ENCODE measurements around the gene KLB. TPM values are rescaled to one million over a fixed set of nuclear protein-coding genes. Genes with fewer than 3 reads are reported as not detected.

Gene KLB
- total RNA-seq, 4 donors from 2014 or later, result under 0.01 TPM; not detected in 3

DNA sequence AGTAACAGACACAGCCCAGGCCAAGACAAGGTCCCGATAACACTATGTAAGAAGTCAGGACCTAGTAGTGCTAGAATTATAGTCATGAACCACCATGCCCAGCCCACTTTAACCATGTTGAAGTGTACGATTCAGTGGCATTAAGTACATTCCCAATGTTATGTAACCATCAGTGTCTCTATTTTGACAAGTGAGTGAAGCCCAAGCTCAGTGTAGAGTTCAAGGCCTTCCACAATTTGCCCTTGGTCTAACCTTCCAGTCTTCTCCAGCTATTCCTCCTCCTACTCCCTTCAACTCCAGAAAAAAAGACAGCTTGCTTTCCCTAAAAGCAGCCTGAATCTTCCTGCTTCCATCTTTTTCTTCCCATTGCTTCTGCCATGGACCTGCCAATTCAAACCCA lies 83.6 kb downstream of the KLB start:
- intact Hi-C loops (cut with DNase I), result no loop called here
- Histone ChIP-seq H3K4me1 (no peaks in the 10 kb centered on the region), H3K27ac (replicated peaks in 1 of 4) (no peak overlapping the region), H3K36me3 (no peaks in the 10 kb centered on the region), H3K27me3 (no peaks in the 10 kb centered on the region), H3K4me3 (no peak overlapping the region), H3K9me3 (no peaks in the 10 kb centered on the region)
- DNase-seq (ENCODE audit: extremely low spot score), result no peak
- no peak for TF ChIP-seq EP300 (IDR thresholded peaks at IDR 0.05)
- no peak for TF ChIP-seq POLR2A (IDR thresholded peaks at IDR 0.05; ENCODE audit: low read depth)
- no peak for TF ChIP-seq POLR2AphosphoS5 (IDR thresholded peaks at IDR 0.05)
- TF ChIP-seq, protein P1, sequence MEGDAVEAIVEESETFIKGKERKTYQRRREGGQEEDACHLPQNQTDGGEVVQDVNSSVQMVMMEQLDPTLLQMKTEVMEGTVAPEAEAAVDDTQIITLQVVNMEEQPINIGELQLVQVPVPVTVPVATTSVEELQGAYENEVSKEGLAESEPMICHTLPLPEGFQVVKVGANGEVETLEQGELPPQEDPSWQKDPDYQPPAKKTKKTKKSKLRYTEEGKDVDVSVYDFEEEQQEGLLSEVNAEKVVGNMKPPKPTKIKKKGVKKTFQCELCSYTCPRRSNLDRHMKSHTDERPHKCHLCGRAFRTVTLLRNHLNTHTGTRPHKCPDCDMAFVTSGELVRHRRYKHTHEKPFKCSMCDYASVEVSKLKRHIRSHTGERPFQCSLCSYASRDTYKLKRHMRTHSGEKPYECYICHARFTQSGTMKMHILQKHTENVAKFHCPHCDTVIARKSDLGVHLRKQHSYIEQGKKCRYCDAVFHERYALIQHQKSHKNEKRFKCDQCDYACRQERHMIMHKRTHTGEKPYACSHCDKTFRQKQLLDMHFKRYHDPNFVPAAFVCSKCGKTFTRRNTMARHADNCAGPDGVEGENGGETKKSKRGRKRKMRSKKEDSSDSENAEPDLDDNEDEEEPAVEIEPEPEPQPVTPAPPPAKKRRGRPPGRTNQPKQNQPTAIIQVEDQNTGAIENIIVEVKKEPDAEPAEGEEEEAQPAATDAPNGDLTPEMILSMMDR (IDR thresholded peaks at IDR 0.05), result no peak
- WGBS, result 80% methylated on average over 2 of the region's 2 CpGs

GRCh38 chr4:39494354-39494753 lies 87.6 kb downstream of the KLB start:
- intact Hi-C loops (cut with DNase I), result no loop called here
- no peak for DNase-seq (ENCODE audit: extremely low spot score)
- no peak overlapping the region for H3K4me3 ChIP-seq
- no peaks in the 10 kb centered on the region for H3K9me3 ChIP-seq
- WGBS, result 100% methylated on average over 1 of the region's 1 CpG
- H3K27ac ChIP-seq (replicated peaks in 1 of 4), result no peak overlapping the region
- peaks cover 0 to 6% (median 0%) of the 10 kb centered on the region in 4 donors for H3K4me1 ChIP-seq
- no peaks in the 10 kb centered on the region for H3K27me3 ChIP-seq
- H3K36me3 ChIP-seq, result peaks cover under 1 to 14% (median 9%) of the 10 kb centered on the region in 4 donors
- TF ChIP-seq, protein P1 (IDR thresholded peaks at IDR 0.05), result no peak
- TF ChIP-seq POLR2AphosphoS5 (IDR thresholded peaks at IDR 0.05) (no peak), POLR2A (IDR thresholded peaks at IDR 0.05; ENCODE audit: low read depth) (no peak), EP300 (IDR thresholded peaks at IDR 0.05) (no peak)

- intact Hi-C loops (cut with DNase I), result no loop called here
- H3K27ac ChIP-seq (replicated peaks in 1 of 4), result no peak overlapping the region
- 55% methylated on average over 4 of the region's 4 CpGs for WGBS
- no peak for DNase-seq (ENCODE audit: extremely low spot score)
- H3K36me3 ChIP-seq, result peaks cover 9 to 27% (median 19%) of the 10 kb centered on the region in 4 donors
- peaks cover 0 to 6% (median 0%) of the 10 kb centered on the region in 4 donors for H3K4me1 ChIP-seq
- H3K27me3 ChIP-seq, result no peaks in the 10 kb centered on the region
- H3K9me3 ChIP-seq, result no peaks in the 10 kb centered on the region
- no peak overlapping the region for H3K4me3 ChIP-seq
- TF ChIP-seq POLR2A (IDR thresholded peaks at IDR 0.05; ENCODE audit: low read depth) (no peak), EP300 (IDR thresholded peaks at IDR 0.05) (no peak), POLR2AphosphoS5 (IDR thresholded peaks at IDR 0.05) (no peak)
- TF ChIP-seq, protein P1 (IDR thresholded peaks at IDR 0.05), result no peak
Observed at GRCh38 chr4:39495446-39496213, 88.9 kb downstream of the KLB start.

DNA sequence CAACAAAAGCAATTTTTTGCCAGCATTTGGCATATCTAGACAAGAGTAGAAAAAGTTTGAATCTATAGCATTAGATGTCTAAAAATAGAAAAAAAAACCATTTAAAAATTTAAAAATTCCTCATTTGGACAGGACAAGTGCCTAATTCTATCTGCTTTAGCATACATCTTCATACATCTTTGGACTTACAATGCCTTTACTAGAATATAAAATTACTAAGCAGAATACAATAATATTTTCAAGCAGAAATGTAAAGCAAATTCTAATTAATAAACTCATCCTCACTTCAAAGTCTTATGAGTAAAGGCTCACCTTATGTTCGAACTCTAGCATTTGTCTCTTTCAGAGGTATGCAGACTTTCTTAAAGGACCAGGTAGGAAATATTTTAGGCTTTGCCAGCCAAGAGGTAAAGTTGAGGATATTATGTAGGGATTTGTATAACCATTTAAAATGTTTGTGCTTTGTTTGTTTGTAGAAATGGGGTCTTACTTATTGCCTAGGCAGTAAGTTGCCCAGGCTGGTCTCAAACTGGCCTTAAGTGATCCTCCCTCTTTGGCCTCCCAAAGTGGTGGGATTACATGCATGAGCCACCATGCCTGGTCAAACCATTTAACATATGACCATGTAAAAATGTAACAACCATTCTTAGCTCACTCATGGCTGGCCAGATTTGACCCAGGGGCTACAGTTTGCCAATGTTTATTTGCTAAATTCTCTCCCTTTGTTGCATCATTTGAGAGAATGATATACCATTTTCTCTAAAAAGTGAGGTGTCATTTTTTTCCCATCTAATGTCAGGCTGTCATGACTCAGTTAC lies 91.4 kb downstream of the KLB start:
- 93% methylated on average over 1 of the region's 1 CpG for WGBS
- intact Hi-C loops (cut with DNase I), result no loop called here
- Histone ChIP-seq H3K9me3 (no peaks in the 10 kb centered on the region), H3K4me1 (peaks cover 0 to 6% (median 0%) of the 10 kb centered on the region in 4 donors), H3K27me3 (no peaks in the 10 kb centered on the region), H3K27ac (replicated peaks in 1 of 4) (no peak overlapping the region), H3K36me3 (peaks cover 27 to 50% (median 36%) of the 10 kb centered on the region in 4 donors), H3K4me3 (no peak overlapping the region)
- TF ChIP-seq, protein P1 (IDR thresholded peaks at IDR 0.05), result no peak
- no peak for TF ChIP-seq POLR2A (IDR thresholded peaks at IDR 0.05; ENCODE audit: low read depth)
- no peak for DNase-seq (ENCODE audit: extremely low spot score)
